Tibial nerve (tissue), 4 donors: ENCODE measurements around the gene EIF4ENIF1. TPM values are rescaled to one million over a fixed set of nuclear protein-coding genes. Genes with fewer than 3 reads are reported as not detected.

Source experiments
- DNase-seq, 2 donors: peaks; one replicate each; pipeline ENCODE4 v3.0.0-alpha.2; 2019; ENCODE audit warnings: low spot score in 2 of 2
- H3K27ac ChIP-seq, 4 donors: fragments of 200-600 bp; sonication (generic) in 3 of 4; one replicate each; pipeline ENCODE4 v1.5.1; 2017 to 2019; ENCODE audit warnings: mild to moderate bottlenecking in 1 of 4
- H3K27me3 ChIP-seq, 2 donors: fragments of 200-600 bp; sonication (generic) in 1 of 2; one replicate each; pipeline versions ENCODE4 v1.5.1 to v1.6.0; 2017 to 2019
- H3K36me3 ChIP-seq, 3 donors: fragments of 200-600 bp; sonication (generic); one replicate each; pipeline ENCODE4 v1.5.1; 2018 to 2019
- H3K4me1 ChIP-seq, 4 donors: fragments of 200-600 bp; sonication (generic) in 3 of 4; one replicate each; pipeline ENCODE4 v1.5.1; 2017 to 2019
- H3K4me3 ChIP-seq, 4 donors: fragments of 200-600 bp; sonication (generic) in 3 of 4; one replicate each; pipeline ENCODE4 v1.5.1; 2017 to 2019; ENCODE audit warnings: mild to moderate bottlenecking in 1 of 4, moderate library complexity in 1 of 4
- H3K9me3 ChIP-seq, 4 donors: fragments of 200-600 bp; sonication (generic) in 3 of 4; one replicate each; pipeline ENCODE4 v1.5.1; 2017 to 2019
- CTCF ChIP-seq, 5 experiments: fragments of 200-600 bp in 3 of 5; fragments of 450-650 bp in 2 of 5; sonication (generic) in 3 of 5; IDR thresholded peaks; one replicate each; pipeline ENCODE4 v1.5.1; 2016 to 2019; ENCODE audit warnings: antibody characterized with exemption in 5 of 5, mild to moderate bottlenecking in 3 of 5, moderate library complexity in 2 of 5
- EP300 ChIP-seq, 2 donors: sonication (generic); formaldehyde crosslinking; IDR thresholded peaks; one replicate each; pipeline ENCODE4 v1.6.1; 2017; ENCODE audit warnings: antibody characterized with exemption in 2 of 2, mild to moderate bottlenecking in 1 of 2
- POLR2A ChIP-seq, 2 donors: fragments of 450-650 bp; IDR thresholded peaks; one replicate each; pipeline ENCODE4 v1.6.1; 2017; ENCODE audit warnings: antibody characterized with exemption in 2 of 2, mild to moderate bottlenecking in 2 of 2, moderate library complexity in 2 of 2
- WGBS, 2 donors: methylation state at CpG; one replicate each; pipeline ENCODE4 v1.1.5; 2018; 5-methylcytosine and 5-hydroxymethylcytosine counted together
- total RNA-seq, 4 donors: library from RNA; depleted of rRNA; stranded (reverse); fragments of >200 nt; gene quantifications; one replicate each; pipeline ENCODE4 v1.1.0, GENCODE V29; 2016

Gene EIF4ENIF1
- total RNA-seq, 4 donors from 2014 or later: 14.4 to 31.8 (median 17.5) TPM

- TF ChIP-seq EP300 (IDR thresholded peaks at IDR 0.05): no peak
- 80% methylated on average over 3 of the region's 3 CpGs for WGBS, 2 donors
- peaks cover 0 to 40% (median 0%) of the 10 kb centered on the region in 3 donors for H3K36me3 ChIP-seq
- H3K4me3 ChIP-seq: no peak overlapping the region
- no peaks in the 10 kb centered on the region for H3K9me3 ChIP-seq
- H3K27me3 ChIP-seq: no peaks in the 10 kb centered on the region
- H3K4me1 ChIP-seq: peaks cover 0 to 16% (median 0%) of the 10 kb centered on the region in 4 donors
- no peak for DNase-seq
- H3K27ac ChIP-seq: no peak overlapping the region
These were observed 13.8 kb downstream of the EIF4ENIF1 start for GRCh38 chr22:31475800-31476199.

DNA sequence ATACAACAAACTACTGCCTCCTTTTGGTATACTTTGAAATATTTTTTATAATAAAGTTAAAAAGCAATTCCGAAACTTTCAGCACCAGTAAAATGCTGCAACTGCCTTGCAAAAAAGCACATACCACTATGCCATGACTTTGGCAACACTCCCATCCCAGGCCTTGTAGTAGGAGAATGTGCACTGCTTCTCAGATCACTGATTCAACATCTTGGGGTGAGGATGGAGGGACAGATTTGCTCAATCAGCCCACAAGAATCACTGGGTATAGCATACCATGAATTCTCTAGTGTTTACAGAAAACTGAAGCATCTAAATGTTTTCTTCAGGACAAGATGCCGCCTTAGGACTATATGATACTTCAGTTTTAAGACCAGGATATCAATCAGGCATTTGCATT lies 14.9 kb downstream of the EIF4ENIF1 start:
- Histone ChIP-seq H3K4me3 (no peak overlapping the region), H3K9me3 (no peaks in the 10 kb centered on the region), H3K36me3 (peaks cover 0 to 39% (median 0%) of the 10 kb centered on the region in 3 donors), H3K27me3 (no peaks in the 10 kb centered on the region), H3K4me1 (peaks cover 0 to 16% (median 0%) of the 10 kb centered on the region in 4 donors), H3K27ac (no peak overlapping the region)
- 77% methylated on average over 2 of the region's 2 CpGs for WGBS, 2 donors
- TF ChIP-seq CTCF (IDR thresholded peaks at IDR 0.05): no peak
- TF ChIP-seq POLR2A (IDR thresholded peaks at IDR 0.05): no peak
- TF ChIP-seq EP300 (IDR thresholded peaks at IDR 0.05): no peak
- DNase-seq: no peak

- H3K27ac ChIP-seq: no peak overlapping the region
These were observed 24.3 kb downstream of the EIF4ENIF1 start for GRCh38 chr22:31465307-31465706.

GRCh38 chr22:31461699-31462098 lies 27.9 kb downstream of the EIF4ENIF1 start:
- 83 to 89% methylated on average over 3 of the region's 3 CpGs for WGBS, 2 donors
- Histone ChIP-seq H3K9me3 (no peaks in the 10 kb centered on the region), H3K27ac (no peak overlapping the region), H3K27me3 (no peaks in the 10 kb centered on the region), H3K4me3 (no peak overlapping the region), H3K4me1 (no peaks in the 10 kb centered on the region), H3K36me3 (peaks cover 0 to 82% (median 24%) of the 10 kb centered on the region in 3 donors)
- DNase-seq: no peak
- TF ChIP-seq CTCF (IDR thresholded peaks at IDR 0.05) (no peak), EP300 (IDR thresholded peaks at IDR 0.05) (no peak)

More at GRCh38 chr22:31465307-31465706, 24.3 kb downstream of the EIF4ENIF1 start:
- Histone ChIP-seq H3K36me3 (peaks cover 0 to 83% (median 20%) of the 10 kb centered on the region in 3 donors), H3K4me1 (no peaks in the 10 kb centered on the region), H3K27me3 (no peaks in the 10 kb centered on the region), H3K4me3 (no peak overlapping the region), H3K9me3 (no peaks in the 10 kb centered on the region)
- WGBS, 2 donors: 85 to 90% methylated on average over 2 of the region's 2 CpGs
- no peak for DNase-seq
- TF ChIP-seq EP300 (IDR thresholded peaks at IDR 0.05) (no peak), POLR2A (IDR thresholded peaks at IDR 0.05) (no peak), CTCF (IDR thresholded peaks at IDR 0.05) (no peak)

GRCh38 chr22:31451709-31452571 lies 37.7 kb downstream of the EIF4ENIF1 start:
- no peak for DNase-seq
- H3K4me3 ChIP-seq: no peak overlapping the region
- H3K9me3 ChIP-seq: no peaks in the 10 kb centered on the region
- TF ChIP-seq EP300 (IDR thresholded peaks at IDR 0.05) (no peak), CTCF (IDR thresholded peaks at IDR 0.05) (peak in 1 of 5 experiments; percentile 27)
- no peak overlapping the region for H3K27ac ChIP-seq
- H3K4me1 ChIP-seq: no peaks in the 10 kb centered on the region
- peaks cover 3 to 80% (median 4%) of the 10 kb centered on the region in 3 donors for H3K36me3 ChIP-seq
- no peaks in the 10 kb centered on the region for H3K27me3 ChIP-seq
- WGBS, 2 donors: 80 to 84% methylated on average over 5 of the region's 5 CpGs
